HG02759 (cell line): ENCODE data around the gene INA.
"Not testable (repeated sequence)": the region's sequence is repeated elsewhere in the genome, so short reads cannot be mapped to it uniquely, and the experiment has no call there.

ENCODE experiments used
- ATAC-seq: cut with Tn5 transposase; IDR thresholded peaks from one replicate; pipeline ENCODE4 v1.9.1; 2021; ENCODE audit warnings: mild to moderate bottlenecking, moderate library complexity; ENCODE audit not compliant: unreplicated experiment

Gene INA

GRCh38 chr10:103276896-103277712 lies at the start of gene INA:
INA (plus strand) TSS chr10:103277138; CDS start chr10:103277212, 74 bp downstream.
- no peak for ATAC-seq

DNA sequence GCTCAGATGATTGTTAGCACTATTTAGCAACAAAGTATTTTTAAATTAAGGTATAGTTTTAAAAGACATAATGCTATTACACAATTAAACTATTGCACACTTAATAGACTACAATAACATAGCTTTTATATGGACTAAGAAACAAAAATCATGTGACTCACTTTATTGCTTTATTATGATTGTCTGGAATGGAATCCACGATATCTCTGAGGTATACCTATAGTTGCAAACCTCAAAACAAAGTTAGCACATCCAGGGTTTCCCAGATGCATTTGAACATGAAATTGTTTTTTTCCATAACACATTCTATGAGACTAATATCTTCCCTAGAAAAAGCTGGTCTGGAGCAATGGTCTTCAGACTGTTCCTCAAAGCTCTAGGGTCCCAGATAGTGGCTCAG lies 49.5 kb upstream of the INA start:
- no peak for ATAC-seq

- ATAC-seq = no peak
Measured at GRCh38 chr10:103231047-103231551, 45.8 kb upstream of the INA start.

- ATAC-seq = no peak
Measured at GRCh38 chr10:103232131-103232673, 44.7 kb upstream of the INA start.

DNA sequence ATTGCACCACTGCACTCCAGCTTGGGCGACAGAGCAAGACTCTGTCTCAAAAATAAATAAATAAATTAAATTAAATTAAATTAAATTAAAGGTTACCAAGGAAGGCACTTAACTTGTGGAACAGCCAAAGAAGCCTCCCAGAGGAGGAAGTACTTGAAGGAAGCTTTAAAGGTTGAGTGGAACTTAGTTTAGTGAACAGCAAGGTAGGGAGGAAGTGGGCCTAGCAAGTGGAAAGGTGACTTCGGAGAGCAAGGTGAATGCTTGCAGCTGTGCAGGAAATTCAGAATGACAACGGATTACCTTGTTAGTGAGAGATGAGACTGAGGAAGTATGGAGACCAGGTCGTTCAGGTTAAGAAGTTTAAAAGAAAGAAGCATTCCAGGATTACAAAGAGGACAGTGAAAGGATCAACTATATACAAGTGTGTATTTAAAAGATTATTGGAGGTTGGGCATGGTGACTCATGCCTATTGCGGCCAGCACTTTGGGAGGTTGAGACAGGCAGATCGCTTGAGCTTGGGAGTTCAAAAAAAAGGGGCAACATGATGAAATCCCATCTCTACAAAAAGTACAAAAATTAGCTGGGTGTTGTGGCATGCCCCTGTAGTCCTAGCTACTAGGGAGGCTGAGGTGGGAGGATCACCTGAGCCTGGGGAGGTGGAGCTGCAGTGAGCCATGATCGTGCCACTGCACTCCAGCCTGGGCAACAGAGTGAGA lies 44.0 kb upstream of the INA start:
- no peak for ATAC-seq

- ATAC-seq = no peak
Measured at GRCh38 chr10:103235775-103236174, 41.2 kb upstream of the INA start.

DNA sequence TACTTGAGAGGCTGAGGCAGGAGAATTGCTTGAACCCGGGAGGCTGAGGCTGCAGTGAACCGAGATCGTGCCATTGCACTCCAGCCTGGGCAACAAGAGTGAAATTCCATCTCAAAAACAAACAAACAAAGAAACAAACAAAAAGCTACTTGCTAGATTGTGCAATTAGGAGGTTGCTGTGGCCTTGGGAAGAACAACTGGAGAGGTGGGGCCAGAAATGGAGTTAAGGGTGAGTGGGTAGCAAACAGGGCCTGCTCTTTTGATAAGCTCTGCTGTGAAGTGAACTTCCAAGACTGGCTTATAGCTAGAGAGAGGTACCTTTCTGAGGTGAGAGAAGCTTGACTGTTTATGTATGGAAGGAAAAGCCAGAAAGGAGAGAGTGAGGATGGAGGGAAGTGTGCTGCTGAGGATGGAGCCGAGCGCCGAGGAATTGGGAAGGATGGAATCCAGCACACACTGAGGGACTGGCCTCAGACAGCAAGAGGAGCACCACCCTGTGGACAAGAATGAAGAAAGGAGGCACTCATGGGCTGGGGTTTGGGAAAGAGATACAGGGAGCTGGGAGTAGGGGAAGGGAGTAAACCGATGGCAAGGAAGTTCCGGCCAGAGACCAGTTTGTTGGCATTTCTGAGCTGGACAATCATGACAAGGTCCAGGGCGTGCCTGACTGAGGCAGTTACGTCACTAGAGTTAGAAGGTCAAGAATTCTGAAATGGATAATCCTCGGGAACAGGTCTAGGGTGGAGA lies 38.3 kb upstream of the INA start:
- ATAC-seq = no peak

DNA sequence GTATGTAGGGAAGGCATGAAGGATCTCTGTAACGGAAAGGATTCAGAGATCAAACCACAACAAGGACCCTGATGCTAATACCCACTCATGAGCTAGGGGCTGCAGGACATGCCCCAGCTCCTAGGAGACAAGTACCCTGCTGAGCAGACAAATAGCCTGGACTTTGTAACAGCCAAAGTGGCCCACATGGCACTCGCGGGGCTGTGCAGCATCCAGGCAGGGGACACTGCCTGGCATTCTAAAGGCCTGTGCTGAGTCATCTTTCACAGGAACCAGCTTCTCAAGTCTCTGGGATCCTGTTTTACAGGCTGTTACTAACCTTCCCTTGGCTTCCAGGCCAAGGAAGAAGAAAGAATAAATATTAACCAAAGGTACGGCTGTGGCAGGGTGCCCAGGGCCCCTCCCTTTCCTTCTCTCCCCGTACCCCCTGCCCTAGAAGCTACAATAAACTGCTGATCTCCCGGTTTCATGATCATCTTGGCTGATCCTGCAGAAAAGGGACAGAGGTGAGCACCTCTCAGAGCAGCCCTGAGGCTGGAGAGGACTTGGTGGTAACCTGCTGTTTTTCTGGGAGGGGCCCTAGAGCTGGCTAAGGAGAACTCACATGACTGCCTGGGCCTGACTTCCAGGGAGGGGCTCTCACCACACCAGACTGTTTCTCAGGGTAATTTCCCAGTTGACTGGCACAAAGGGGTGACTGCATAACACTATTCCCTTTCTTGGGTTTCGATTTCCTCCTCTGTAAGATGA lies 35.5 kb upstream of the INA start:
- ATAC-seq = no peak

- no peak for ATAC-seq
Measured at GRCh38 chr10:103244666-103245271, 32.2 kb upstream of the INA start.

- ATAC-seq = not testable (repeated sequence)
Measured at GRCh38 chr10:103245587-103245986, 31.4 kb upstream of the INA start, which contains the start of gene RPEL1. RPEL1 (plus strand) TSS chr10:103245887; CDS start chr10:103245997, 110 bp downstream.

DNA sequence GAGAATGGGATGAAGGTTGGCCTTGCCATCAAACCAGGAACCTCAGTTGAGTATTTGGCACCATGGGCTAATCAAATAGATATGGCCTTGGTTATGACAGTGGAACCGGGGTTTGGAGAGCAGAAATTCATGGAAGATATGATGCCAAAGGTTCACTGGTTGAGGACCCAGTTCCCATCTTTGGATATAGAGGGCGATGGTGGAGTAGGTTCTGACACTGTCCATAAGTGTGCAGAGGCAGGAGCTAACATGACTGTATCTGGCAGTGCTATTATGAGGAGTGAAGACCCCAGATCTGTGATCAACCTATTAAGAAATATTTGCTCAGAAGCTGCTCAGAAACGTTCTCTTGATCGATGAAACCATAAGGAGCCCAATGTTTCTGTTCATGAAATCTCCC lies 30.6 kb upstream of the INA start:
- ATAC-seq = no peak

- no peak for ATAC-seq
Measured at GRCh38 chr10:103254113-103254512, 22.8 kb upstream of the INA start.

DNA sequence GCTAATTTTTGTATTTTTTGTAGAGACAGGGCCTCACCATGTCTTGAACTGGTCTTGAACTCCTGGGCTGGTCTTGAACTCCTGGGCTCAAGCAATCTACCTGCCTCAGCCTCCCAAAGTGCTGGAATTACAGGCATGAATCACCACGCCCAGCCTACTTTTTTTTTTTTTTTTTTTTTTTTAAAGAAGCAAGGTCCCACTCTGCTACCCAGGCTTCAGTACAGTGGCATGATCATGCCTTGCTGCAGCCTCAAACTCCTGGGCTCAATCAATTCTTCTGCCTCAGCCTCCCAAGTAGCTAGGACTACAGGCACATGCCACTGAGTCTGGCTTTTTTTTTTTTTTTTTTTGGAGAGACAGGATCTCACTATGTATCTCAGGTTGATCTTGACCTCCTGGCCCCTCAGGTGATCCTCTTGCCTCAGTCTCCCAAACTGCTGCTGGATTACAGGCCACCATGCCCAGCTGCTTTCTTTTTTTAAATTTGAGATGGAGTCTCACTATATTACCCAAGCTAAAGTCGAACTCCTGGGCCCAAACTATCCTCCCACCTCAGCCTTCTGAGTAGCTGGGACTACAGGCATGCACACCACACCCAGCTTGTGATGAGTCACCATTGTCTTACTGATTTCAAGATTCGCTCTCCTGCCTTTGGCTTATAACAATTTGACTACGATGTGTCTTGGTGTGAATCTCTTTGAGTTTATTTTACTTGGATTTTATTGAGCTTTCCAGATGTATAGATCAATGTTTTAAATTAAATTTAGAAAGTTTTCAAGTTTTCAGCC lies 22.2 kb upstream of the INA start:
- ATAC-seq = no peak

- no peak for ATAC-seq
Measured at GRCh38 chr10:103256613-103257012, 20.3 kb upstream of the INA start.

GRCh38 chr10:103257812-103258211 lies 19.1 kb upstream of the INA start:
- ATAC-seq = no peak

DNA sequence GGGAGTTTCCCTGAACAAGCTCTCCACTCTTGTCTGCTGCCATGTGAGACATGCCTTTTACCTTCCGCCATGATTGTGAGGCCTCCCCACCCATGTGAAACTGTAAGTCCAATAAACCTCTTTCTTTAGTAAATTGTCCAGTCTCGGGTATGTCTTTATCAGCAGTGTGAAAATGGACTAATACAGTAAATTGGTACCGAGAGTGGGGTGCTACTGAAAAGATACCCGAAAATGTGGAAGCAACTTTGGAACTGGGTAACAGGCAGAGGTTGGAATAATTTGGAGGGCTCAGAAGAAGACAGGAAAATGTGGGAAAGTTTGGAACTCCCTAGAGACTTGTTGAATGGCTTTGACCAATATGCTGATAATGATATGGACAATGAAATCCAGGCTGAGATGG lies 18.0 kb upstream of the INA start:
- ATAC-seq = not testable (repeated sequence)

DNA sequence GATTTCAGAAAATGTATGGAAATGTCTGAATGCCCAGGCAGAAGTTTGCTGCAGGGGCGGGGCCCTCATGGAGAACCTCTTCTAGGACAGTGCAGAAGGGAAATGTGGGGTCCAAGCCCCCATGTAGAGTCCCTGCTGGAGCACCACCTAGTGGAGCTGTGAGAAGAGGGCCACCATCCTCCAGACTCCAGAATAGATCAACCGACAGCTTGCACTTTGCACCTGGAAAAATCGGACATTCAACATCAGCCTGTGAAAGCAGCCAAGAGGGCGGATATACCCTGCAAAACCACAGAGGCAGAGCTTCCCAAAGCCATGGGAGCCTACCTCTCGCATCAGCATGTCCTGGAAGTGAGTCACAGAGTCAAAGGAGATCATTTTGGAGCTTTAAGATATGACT lies 16.9 kb upstream of the INA start:
- no peak for ATAC-seq

DNA sequence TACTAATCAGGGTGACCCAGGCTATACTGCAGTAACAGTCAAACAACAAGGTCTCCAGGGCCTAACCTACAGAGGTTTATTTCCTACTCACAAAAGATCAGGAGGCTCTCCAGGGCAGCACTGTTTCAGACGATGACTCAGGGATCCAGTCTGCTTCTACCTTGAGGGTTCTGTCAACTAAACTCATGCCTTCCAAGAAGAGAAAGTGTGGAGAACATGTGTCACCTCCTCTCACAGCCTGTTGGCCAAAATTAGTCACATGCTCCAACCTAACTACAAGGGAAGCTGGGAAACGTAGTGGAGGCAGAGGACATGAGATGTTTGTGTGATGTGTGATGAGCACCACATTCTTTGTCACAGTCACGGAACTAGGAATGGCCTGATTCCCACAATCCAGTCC lies 14.7 kb upstream of the INA start:
- ATAC-seq = no peak

GRCh38 chr10:103265717-103266329 lies 11.1 kb upstream of the INA start:
- ATAC-seq = no peak
